NCI-H2171 treated with DMSO at 0.1 percent for 48 hours (cell line): ENCODE data around the gene PTGDS.

Experiments used
- DNase-seq: peaks from one replicate; lab custom pipeline; 2025; lab: John Stamatoyannopoulos, UW

PTGDS gene

DNA sequence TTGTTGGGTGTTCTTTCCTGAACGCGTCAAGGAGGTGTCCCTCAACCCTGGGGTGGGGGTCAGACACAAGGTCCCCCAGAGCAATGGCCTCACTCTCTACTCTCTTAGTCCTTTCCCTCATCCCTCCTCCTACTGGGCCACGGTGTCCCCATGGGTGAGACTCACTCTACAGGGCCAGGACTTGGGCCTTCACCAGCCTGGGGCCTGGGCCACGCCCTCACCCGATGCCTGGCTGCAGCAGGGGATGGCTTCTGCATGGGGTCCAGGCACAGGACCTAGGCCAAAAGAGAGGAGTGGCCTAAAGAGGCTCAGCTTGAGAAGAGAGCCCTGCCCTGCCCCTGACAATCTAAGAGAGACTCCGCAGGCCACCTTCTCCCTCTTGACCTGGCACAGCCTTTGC lies 19.4 kb upstream of the PTGDS start:
- DNase-seq, result no peak

DNA sequence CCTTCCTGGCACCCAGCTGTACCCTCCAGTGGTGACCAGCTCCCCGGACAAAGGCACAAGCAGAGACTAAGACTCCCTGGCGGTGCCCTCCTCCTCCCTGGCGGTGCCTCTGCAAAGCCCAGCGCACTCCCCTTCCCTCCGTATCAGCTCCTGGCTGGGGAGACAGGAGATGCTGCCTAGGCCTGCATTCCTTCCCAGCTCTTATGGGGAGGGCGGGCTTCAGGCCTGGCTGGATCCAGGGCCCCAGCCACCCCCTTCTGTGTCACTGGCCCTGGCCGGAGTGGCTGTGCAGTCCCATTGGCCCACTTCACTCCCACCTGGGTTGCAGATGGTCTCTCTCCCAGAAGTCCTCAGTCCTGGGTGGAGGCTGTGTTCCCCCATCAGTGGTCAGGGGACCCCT lies 18.8 kb upstream of the PTGDS start:
- DNase-seq, result no peak

DNA sequence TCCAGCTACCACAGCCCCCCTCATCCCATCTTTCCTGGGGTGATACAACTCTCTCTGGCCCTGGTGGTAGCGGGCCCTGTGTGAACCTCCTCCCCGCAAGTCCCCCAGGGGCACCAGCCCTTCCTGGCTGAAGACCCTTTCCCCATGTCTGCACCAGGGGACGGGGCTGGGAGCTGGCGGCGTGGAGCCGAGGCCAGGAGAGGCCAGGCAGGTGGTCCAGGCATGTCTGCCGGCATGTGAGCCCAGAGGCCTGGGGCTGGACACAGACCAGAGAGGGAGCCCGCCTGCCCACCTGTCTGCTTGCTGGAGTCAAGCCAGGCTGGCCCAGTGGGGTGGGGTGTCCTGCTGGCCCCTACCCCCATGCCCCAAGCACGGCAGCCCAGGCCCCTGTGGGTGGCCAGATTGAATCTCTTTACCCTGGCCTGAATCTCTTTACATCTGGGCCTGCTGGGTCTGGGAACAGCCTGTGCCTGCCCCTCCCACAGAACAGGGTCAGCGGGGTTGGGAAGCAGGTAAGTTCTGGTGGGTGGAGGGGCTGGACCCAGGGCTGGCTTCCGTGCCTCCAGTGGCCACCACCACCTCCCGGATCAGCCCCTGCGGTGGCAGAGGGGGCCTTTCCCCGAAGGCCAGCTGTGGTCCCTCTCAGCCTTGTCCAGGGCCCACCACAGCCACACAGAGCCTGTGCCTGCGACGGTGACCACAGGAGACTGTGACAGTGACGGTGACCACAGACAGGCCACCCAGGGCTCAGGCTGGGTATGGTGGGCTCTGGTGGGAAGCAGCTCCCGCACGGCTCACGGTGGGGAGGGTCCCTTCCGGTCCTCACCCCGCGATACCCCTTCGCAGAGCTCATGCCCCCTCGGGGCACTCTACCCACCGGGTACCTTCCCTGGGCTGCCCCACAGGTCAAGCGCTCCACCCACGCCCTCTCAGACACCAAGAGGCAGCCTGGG lies 18.1 kb upstream of the PTGDS start:
- no peak for DNase-seq

DNA sequence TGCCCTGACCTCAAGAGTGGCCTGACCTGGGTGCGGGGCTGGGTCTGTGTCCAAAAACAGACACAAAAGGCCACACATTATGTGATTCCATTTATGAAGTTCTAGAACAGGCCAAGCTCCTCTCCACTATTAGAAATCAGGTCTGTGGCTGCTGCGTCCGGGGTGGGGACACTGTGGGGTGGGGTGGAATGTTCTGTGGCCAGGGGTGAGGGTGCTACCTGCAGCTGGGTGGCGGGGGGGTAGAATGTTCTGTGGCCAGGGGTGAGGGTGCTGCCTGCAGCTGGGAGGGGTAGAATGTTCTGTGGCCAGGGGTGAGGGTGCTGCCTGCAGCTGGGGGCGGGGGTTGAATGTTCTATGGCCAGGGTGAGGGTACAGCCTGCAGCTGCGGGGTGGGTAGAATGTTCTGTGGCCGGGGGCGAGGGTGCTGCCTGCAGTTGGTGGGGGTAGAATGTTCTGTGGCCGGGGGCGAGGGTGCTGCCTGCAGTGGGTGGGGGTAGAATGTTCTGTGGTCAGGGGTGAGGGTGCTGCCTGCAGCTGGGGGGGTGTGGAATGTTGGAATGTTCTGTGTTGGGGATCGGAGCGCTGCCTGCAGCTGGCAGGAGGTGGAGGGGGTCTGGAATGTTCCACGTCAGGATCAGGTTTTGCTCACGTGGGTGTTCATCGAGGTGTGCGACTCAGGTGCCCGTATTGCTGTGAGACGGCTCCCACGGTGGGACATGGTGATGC lies 16.9 kb upstream of the PTGDS start:
- no peak for DNase-seq

DNA sequence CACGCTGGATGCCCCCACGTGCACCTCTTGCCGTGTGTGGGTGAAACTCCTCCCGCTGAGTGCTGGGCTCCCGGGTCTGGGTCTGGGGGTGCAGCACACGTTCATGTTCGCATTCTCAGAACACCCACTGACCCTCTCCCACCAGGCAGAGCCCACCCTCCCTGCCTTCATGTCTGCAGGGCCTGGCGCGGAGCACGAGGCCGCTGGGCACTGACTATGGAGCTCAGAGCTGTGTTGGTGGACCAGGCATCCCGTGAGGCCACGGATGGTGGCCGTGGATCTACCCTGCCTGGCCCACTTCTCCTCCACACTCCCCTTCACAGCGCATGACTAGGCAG lies 16.4 kb upstream of the PTGDS start:
- no peak for DNase-seq

DNA sequence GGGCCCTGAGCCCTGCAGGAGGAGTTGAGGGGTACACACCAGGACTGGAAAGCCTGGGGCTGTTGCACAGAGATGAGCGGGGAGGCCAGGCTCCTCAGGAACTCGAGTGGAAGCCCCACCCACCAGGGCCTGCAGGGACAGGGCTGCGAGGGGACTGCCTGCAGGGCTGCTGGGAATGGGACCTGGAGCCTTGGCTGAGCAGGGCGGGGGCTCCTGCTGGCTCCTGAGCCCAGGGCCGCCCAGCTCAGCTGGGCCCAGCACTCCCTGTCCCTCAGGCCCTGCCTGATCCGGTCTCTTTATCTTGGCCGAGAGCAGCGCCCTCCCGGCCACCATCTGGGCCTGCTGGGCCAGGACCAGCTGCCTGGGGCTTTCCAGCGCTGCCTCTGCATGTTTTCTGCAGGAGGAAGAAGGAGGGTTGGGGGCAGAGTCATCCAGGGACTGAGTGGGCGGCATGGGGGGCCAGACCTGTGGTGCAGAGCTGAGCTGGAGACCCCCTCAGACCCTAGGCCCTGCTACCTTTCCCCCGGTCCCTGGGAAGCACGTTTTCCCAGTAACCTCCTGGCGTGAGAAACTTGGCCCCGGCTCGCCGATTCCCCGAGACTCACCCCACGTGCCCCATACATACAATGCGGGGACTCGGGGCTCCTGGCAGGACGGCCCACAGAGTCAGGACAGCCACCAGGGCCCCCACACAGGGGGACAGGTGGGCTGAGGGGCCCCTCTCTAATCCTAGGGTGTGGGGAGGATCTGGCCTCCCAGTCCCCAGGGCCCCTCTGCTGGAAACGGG lies 15.8 kb upstream of the PTGDS start:
- no peak for DNase-seq

DNA sequence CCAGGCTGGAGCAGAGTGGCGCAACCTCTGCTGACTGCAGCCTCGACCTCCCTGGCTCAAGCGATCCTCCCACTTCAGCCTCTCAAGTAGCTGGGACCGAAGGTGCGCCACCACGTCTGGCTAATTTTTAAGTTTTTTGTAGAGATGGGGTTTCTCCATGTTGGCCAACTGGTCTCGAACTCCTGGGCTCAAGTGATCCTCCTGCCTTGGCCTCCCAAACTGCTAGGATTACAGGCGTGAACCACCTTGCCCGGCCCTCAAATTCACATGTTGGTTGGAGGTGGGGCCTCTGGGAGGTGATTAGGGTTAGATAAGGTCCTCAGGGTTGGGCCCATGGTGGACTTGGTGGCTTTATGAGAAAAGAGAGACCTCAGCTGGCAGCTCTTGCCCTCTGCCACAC lies 15.1 kb upstream of the PTGDS start:
- DNase-seq, result no peak

DNA sequence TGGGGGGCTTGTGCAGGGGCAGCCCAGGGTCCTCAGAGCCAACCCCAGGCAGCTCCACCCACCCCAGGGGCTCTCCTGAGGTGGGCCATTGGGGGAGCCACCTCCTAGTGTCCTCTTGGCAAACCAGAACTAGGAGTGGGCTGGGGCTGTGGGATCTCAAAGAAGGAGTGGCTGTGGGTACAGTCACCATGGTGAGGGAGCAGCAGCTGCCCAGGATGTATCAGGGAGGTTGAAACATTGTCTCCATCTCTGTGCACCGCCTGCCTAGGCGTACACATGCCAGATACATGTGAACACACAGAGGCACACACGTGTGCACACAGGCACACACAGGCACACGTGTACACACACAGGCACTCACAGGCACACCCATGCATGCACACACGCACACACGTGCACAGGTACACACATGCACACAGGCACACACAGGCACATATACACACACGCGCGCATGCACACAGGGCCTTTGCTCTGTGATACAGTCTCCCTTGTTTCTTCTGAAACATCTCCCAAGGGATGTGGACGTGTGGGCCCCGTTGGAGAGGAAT lies 14.5 kb upstream of the PTGDS start:
- no peak for DNase-seq

DNA sequence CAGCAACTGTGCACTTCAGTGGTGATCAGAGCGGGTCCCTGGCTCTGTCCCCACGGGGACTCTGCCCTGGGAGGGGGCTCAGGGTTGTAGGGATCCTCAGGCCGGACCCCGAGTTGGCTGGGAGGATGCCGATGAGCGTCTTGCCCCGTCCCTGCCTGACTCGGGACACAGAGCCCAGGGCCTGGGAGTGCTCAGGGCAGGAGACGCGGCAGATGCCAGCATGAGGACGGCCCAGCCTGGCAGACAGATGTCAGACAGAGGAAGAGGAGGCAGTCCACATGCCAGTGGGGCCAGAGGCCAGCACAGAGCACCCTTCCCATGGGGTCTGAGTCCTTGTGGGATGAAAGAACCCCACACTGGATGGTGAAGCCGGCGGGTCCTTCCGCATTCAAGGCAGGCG lies 14.0 kb upstream of the PTGDS start:
- DNase-seq, result no peak

DNA sequence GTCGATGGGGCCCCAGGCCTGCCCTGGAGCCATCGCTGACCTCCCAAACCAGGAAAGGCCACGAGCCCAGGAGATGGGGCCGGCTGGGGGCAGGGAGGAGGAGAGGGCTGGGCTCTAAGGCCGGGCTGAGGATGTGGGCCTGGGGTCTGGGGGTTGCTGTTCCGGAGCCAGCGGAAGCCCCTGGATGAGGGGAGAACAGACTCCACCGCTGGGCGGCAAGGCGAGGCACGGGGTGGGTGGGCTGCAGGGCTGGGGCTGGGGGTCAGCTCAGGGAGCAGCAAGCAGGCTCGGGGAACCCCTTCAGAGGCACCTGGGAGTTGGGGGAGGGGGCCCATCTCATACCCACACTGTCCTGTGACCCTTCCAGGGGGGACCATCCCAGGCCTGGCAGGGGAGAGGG lies 13.6 kb upstream of the PTGDS start:
- no peak for DNase-seq

DNA sequence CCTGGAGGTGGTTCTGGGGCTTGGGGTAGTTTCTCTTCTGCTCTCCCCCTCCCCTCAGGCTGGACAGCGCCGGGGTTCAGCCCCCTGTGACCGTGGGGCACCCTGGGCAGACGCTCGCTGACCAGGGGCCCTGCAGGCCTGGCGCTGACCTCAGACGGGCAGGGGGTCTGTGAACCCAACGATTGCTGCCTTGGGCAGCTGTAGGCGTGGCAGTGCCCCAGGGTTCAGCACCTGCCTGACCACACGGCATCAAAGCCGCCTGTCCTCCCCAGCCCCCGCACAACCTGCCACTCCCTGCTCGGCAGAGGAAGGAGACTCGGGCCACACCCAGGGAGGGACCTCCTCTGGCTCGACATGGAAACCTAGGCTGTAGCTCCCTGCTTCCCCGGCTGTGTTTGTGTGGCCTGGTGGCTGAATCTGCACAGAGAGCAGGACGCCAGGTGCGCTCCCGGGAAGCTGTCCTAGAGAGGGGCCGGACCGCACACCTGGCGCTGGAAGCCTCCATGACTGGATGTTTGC lies 13.1 kb upstream of the PTGDS start:
- no peak for DNase-seq

DNA sequence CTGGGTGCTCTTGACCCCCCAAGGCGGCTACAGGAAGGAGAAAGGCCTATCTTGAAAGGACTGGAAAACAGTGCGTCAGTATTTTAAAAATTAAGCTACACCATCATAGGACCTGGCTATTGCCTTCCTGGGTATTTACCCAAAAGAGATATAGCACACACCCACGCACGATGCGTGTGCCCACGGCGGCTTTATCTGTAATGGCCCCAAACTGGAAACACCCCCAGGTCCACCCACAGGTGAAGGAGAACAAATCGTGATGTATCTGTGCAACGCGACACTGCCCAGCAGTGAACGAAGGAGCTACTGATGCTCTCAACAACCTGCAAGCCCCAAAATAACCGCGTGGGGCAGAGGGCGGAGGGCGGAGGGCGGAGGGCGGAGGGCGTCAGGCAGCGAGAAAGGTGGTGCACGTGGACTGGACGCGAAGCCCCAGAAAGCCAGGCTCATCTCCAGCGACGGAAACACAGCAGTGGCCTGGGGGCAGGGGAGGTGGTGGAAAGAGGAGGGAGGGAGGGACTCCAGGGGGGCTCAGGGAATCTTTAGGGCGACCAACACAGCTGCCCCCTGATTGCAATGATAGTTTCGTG lies 12.4 kb upstream of the PTGDS start:
- no peak for DNase-seq

DNA sequence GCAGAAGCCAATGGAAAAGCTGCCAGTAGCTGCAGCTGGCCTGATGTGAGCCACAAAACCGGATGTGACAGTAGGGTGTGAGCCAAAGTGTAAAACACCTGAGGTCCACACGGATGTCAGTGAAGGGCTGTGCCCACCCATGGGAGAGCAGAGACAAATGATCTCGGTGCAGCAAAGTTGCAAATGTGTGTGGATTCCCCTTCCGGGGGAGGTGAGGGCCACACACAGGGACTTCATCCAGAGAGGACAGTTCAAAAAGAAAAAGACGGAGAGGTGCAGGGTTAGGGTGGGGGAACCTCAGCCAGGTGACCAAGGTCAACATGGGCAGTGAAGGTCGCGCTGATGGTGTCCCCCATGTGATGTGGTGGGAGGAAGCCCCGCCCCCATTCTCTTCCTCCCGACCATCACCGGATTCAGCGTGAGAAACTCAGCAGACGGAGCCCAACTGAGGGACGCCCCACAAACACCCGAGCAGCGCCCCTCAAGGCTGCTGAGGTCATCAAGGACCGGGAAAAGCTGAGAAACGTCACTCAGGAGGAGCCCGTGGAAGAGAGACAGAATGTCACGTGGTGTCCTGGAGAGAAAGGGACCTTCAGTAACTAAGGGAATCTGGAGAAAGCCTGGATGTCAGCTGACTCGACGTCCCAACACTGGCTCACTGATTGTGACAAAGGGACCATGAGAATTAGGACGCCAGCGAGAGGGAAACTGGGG lies 11.4 kb upstream of the PTGDS start:
- no peak for DNase-seq

DNA sequence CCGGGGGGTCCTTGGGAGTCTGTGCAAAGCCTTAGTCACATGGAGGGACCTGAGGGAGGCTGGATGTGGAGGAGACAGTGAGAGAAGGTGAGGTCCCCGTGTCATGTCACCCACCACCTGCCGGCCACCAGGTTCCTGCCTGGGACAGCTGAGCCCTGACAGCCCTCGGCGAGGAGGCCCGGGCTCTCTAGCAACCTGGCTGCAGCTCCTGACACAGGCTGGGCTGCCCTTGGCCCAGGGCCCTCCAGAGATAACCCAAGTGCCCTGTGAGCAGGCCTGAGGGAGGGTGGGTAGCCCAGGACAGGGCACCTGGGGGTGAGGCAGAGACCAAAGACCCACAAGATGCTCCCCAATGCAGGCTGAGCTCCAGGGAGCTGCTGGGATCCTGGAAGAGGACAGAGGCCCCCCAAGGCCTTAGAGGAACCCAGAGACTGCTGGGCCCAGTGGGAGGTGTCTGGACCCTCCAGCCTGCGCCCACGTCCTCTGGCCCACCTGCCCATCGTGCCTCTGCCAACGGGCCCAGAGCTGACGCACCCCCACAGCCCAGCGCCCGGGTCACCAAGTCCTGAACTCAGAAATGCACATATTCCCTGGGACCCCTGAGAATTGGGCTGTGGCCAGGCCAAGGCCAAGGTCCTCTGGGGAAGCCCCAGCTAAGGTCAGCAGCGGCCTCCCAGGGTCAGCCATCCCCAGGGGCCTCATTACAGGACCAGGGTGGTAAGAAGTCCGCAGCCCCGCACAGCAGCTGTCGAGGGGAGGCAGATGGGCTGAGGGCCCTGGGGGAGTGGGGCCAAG lies 8.8 kb upstream of the PTGDS start:
- no peak for DNase-seq

DNA sequence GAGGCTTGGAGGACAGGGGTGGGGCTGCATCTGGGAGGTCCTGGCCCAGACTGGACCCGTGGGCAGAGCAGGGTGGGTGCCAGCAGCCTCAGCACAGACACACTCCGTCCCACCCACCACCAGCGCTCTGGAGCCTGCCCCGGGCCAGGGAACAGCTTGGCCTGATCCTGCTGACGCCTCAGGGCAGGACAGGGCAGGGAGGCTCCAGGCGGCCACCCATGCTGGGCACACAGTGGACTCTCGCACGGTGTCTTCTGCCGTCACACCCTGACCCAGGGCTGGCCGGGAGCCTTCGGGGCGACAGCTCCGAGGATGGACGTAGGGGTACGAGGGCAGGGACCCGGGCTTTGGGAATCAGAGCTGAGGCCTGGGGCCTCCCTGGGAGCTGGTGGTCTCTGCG lies 8.2 kb upstream of the PTGDS start:
- DNase-seq, result no peak

DNA sequence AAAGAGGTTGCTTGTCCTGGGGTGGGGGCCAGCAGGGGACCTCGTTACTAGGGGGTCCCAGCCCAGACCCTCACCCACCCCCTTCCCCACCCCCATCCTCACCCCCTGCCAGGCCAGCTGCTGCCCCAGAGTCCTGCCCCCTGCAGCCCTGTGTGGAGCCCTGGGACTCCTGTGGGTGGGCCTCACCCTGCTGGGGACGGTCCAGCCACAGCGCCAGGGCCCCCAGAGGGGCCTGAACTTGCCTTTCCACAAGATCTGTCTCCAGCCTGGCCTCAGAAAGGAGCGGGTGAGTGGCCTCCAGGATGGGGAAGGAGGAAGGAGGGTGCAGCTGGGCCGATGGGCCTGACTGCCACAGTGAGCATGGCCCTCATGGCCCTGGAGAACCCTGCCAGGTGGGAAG lies 7.5 kb upstream of the PTGDS start:
- DNase-seq, result no peak

DNA sequence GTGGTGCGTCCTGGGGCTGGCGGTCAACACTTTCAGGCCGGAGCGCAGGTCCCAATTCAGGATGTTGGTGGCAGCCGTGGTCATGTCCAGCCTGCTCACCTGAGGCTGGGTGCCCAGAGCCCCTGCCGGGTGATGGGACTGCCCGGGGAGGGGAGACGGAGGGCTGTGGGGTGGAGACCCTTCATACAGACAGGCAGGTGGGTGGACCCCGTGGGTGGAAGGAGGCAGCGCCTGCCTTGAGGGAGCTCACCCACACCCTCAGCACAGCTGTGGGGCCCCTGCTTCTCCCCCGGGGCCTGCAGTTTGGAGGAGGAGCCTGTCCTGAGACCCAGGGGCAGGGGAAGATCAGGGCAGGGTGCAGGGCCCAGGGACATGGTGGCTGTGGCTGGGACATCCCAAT lies 6.9 kb upstream of the PTGDS start:
- no peak for DNase-seq

DNA sequence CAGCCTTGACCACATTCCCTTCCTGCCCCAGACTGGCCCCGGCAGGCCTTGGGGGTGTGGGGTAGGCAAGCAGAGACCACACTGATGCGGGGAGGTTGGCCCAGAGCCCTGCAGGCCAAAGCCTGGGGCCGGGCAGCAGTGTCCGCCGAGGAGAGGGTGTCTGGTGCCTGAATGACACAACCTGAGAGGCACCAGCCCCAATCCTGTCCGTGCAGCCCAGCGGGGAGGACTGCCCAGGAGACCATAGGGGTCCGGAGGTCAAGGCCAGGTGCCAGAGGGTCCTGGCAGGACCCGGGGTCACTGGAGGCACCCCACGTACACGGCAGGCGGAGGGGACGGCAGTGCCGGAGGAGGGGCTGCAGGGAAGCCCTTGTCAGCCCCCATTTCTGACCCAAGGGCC lies 5.6 kb upstream of the PTGDS start:
- DNase-seq, result no peak

DNA sequence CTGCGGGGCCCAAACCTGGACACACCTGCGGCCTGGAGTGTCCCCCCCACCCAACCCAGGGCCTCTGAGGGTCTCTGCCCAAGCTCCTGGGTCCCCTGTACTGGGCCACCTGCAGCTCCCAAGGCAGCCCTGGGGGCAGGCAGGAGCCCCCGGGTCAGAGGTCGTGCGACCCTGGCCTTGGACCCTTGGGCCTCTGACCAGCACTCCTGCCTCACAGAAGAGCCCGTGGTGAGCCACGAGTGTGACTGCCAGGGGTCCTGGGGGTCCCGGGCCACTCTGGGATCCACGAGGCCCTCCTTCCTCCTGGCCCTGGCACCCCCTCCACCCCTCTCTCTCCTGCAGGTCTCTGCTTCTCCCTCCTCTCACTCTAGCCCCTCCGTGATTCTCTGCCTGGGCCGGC lies 5.0 kb upstream of the PTGDS start:
- DNase-seq, result no peak

DNA sequence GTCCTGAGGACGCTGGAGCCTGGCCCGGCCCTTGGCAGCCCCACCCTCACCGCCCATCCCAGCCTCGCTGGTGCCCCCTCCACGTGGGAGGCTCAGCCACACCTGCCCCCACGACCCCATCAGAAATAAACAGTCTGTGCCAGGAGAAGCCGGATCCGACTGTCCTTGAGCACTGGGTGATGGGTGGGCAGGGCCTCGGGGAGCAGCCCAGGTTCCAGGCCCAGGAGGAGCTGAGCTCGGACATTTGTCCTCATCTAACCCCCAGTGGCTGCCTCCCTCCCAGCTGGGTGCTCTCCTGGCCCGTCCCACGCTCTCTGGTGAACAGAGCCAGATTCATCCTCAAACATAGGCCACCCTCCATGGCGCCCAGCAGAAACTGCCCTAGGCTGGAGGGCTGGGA lies 4.6 kb upstream of the PTGDS start:
- no peak for DNase-seq
